ENCODE measurements around the gene PPP2R2D.

DNA sequence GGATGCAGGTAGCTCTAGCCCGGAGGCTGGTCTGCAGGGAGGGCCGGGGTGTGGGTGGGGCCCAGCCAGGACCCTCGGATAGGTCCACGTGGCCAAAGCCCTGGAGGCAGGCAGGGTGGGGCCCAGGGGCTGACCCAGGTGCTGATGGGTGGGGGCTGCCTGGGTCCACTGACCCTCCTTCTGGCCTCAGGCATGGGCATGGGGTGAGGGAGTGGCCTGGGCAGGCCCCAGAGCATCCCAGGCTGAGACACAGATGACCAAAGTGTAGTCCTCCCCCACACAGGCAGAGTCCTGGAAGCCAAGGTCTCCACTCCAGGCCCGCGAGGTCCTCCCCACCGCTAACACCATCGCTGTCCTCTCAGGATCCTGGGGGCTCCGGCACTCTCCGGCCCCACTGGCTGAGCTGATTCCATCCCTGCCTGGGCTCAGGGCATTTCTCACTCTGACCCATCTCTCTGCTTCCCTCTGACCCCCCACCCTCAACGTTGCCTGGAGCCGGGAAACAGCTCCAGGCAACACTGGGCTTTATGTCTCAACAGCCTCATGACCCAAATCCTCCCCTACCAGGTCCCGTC, 20.7 kb upstream of the PPP2R2D start:
- TF ChIP-seq RFX5 (IDR thresholded peaks at IDR 0.05; ENCODE audit: low read length) (no peak), MEF2A (IDR thresholded peaks at IDR 0.05; ENCODE audit: borderline replicate concordance, low read depth) (no peak)

Data from SK-N-SH (cell line).